HS-27A (cell line): ENCODE measurements around the gene IL1RAPL1.

ENCODE experiments used
- DNase-seq: peaks from one replicate; pipeline ENCODE4 v3.0.0-alpha.2; 2012; ENCODE audit warnings: low read depth, missing footprints

The IL1RAPL1 gene

GRCh38 chrX:29434939-29435338 lies 847.7 kb downstream of the IL1RAPL1 start:
- DNase-seq, result no peak

- DNase-seq, result no peak
These were observed 848.1 kb downstream of the IL1RAPL1 start for GRCh38 chrX:29435396-29435795.

- no peak for DNase-seq
These were observed 860.6 kb downstream of the IL1RAPL1 start for GRCh38 chrX:29447867-29448266.

- DNase-seq, result no peak
These were observed 866.1 kb downstream of the IL1RAPL1 start for GRCh38 chrX:29453333-29453732.

GRCh38 chrX:29455702-29456101 lies 868.5 kb downstream of the IL1RAPL1 start:
- no peak for DNase-seq

GRCh38 chrX:29461039-29461438 lies 873.8 kb downstream of the IL1RAPL1 start:
- no peak for DNase-seq

GRCh38 chrX:29466456-29466855 lies 879.2 kb downstream of the IL1RAPL1 start:
- DNase-seq, result no peak

GRCh38 chrX:29468911-29469494 lies 881.8 kb downstream of the IL1RAPL1 start:
- no peak for DNase-seq

GRCh38 chrX:29470030-29470429 lies 882.8 kb downstream of the IL1RAPL1 start:
- no peak for DNase-seq

- DNase-seq, result no peak
These were observed 884.6 kb downstream of the IL1RAPL1 start for GRCh38 chrX:29471829-29472228.

- DNase-seq, result no peak
These were observed 890.6 kb downstream of the IL1RAPL1 start for GRCh38 chrX:29477878-29478277.

- DNase-seq, result no peak
These were observed 891.3 kb downstream of the IL1RAPL1 start for GRCh38 chrX:29478336-29479069.

GRCh38 chrX:29487214-29487613 lies 900.0 kb downstream of the IL1RAPL1 start:
- no peak for DNase-seq

- no peak for DNase-seq
These were observed 900.5 kb downstream of the IL1RAPL1 start for GRCh38 chrX:29487714-29488113.

GRCh38 chrX:29488919-29489318 lies 901.7 kb downstream of the IL1RAPL1 start:
- no peak for DNase-seq

- no peak for DNase-seq
These were observed 903.4 kb downstream of the IL1RAPL1 start for GRCh38 chrX:29490606-29491005.

- no peak for DNase-seq
These were observed 904.4 kb downstream of the IL1RAPL1 start for GRCh38 chrX:29491659-29492058.

GRCh38 chrX:29496636-29497180 lies 909.5 kb downstream of the IL1RAPL1 start:
- DNase-seq, result no peak

GRCh38 chrX:29506729-29507128 lies 919.5 kb downstream of the IL1RAPL1 start:
- DNase-seq, result no peak

- DNase-seq, result no peak
These were observed 930.9 kb downstream of the IL1RAPL1 start for GRCh38 chrX:29518100-29518499.

- no peak for DNase-seq
These were observed 941.0 kb downstream of the IL1RAPL1 start for GRCh38 chrX:29528281-29528680.

- DNase-seq, result no peak
These were observed 943.3 kb downstream of the IL1RAPL1 start for GRCh38 chrX:29530501-29530900.

- no peak for DNase-seq
These were observed 944.1 kb downstream of the IL1RAPL1 start for GRCh38 chrX:29531336-29531735.
